ENCODE results near the gene SRMS.

GRCh38 chr20:63551068-63551467 is 3.5 kb upstream of the SRMS start:
- no peak for TF ChIP-seq CTCF (IDR thresholded peaks at IDR 0.05)
- TF ChIP-seq POLR2A (IDR thresholded peaks at IDR 0.05): no peak

Data from thyroid gland (tissue), 4 donors.